ENCODE results near the gene ZBTB11. TPM values are rescaled to one million over a fixed set of nuclear protein-coding genes. Genes with fewer than 3 reads are reported as not detected.

ZBTB11 gene
- total RNA-seq, 1 donor from 2014 or later = 13.0 TPM

- Mint-ChIP-seq H3K4me3 (ENCODE audit: unreplicated experiment) (no peak overlapping the region), H3K27ac (ENCODE audit: unreplicated experiment) (no peak overlapping the region), H3K9me3 (ENCODE audit: unreplicated experiment) (no peaks in the 10 kb centered on the region), H3K36me3 (ENCODE audit: low read depth, unreplicated experiment) (peaks cover 5% of the 10 kb centered on the region), H3K27me3 (ENCODE audit: unreplicated experiment) (no peaks in the 10 kb centered on the region), H3K4me1 (ENCODE audit: unreplicated experiment) (peaks cover 3% of the 10 kb centered on the region)
- TF ChIP-seq, protein P1, sequence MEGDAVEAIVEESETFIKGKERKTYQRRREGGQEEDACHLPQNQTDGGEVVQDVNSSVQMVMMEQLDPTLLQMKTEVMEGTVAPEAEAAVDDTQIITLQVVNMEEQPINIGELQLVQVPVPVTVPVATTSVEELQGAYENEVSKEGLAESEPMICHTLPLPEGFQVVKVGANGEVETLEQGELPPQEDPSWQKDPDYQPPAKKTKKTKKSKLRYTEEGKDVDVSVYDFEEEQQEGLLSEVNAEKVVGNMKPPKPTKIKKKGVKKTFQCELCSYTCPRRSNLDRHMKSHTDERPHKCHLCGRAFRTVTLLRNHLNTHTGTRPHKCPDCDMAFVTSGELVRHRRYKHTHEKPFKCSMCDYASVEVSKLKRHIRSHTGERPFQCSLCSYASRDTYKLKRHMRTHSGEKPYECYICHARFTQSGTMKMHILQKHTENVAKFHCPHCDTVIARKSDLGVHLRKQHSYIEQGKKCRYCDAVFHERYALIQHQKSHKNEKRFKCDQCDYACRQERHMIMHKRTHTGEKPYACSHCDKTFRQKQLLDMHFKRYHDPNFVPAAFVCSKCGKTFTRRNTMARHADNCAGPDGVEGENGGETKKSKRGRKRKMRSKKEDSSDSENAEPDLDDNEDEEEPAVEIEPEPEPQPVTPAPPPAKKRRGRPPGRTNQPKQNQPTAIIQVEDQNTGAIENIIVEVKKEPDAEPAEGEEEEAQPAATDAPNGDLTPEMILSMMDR (IDR thresholded peaks at IDR 0.05; ENCODE audit: unreplicated experiment) = no peak
- DNase-seq (ENCODE audit: low spot score) = no peak
These were observed 45.7 kb downstream of the ZBTB11 start for GRCh38 chr3:101631098-101631796.

- Mint-ChIP-seq H3K27me3 (ENCODE audit: unreplicated experiment) (no peaks in the 10 kb centered on the region), H3K9me3 (ENCODE audit: unreplicated experiment) (no peaks in the 10 kb centered on the region), H3K27ac (ENCODE audit: unreplicated experiment) (no peak overlapping the region), H3K36me3 (ENCODE audit: low read depth, unreplicated experiment) (peaks cover 8% of the 10 kb centered on the region), H3K4me3 (ENCODE audit: unreplicated experiment) (no peak overlapping the region), H3K4me1 (ENCODE audit: unreplicated experiment) (peaks cover 3% of the 10 kb centered on the region)
- no peak for DNase-seq (ENCODE audit: low spot score)
- TF ChIP-seq, protein P1 (IDR thresholded peaks at IDR 0.05; ENCODE audit: unreplicated experiment) = no peak
These were observed 47.7 kb downstream of the ZBTB11 start for GRCh38 chr3:101629219-101629618.

GRCh38 chr3:101625879-101626278, 51.1 kb downstream of the ZBTB11 start:
- no peak for DNase-seq (ENCODE audit: low spot score)
- H3K4me1 Mint-ChIP-seq (ENCODE audit: unreplicated experiment) = peaks cover 3% of the 10 kb centered on the region
- TF ChIP-seq, protein P1 (IDR thresholded peaks at IDR 0.05; ENCODE audit: unreplicated experiment) = no peak
- no peak overlapping the region for H3K27ac Mint-ChIP-seq (ENCODE audit: unreplicated experiment)
- H3K9me3 Mint-ChIP-seq (ENCODE audit: unreplicated experiment) = peaks cover 5% of the 10 kb centered on the region
- no peak overlapping the region for H3K4me3 Mint-ChIP-seq (ENCODE audit: unreplicated experiment)
- H3K36me3 Mint-ChIP-seq (ENCODE audit: low read depth, unreplicated experiment) = peaks cover 11% of the 10 kb centered on the region
- H3K27me3 Mint-ChIP-seq (ENCODE audit: unreplicated experiment) = no peaks in the 10 kb centered on the region

DNA sequence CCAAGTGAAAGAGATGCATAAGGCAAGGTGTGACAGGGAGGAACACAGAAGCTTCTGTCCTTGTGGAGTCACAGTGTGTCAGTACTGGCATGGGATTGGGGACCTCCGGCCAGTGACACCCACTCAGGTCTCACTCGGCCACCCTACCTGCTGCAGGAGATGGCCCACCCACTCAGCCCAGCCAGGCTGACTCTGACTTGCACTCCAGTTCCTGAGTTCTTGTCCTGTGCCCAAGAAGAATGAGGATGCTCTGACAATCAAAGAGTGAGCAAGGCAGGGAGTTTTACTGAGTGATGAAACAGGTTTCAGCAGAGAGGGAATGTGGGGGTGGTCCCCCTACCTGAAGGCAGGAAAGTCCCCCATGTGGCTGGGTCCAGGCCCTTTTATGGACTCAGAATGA, 52.1 kb downstream of the ZBTB11 start:
- Mint-ChIP-seq H3K36me3 (ENCODE audit: low read depth, unreplicated experiment) (peaks cover 11% of the 10 kb centered on the region), H3K27ac (ENCODE audit: unreplicated experiment) (no peak overlapping the region), H3K9me3 (ENCODE audit: unreplicated experiment) (peaks cover 5% of the 10 kb centered on the region), H3K4me1 (ENCODE audit: unreplicated experiment) (peaks cover 3% of the 10 kb centered on the region), H3K27me3 (ENCODE audit: unreplicated experiment) (no peaks in the 10 kb centered on the region), H3K4me3 (ENCODE audit: unreplicated experiment) (no peak overlapping the region)
- no peak for DNase-seq (ENCODE audit: low spot score)
- TF ChIP-seq, protein P1 (IDR thresholded peaks at IDR 0.05; ENCODE audit: unreplicated experiment) = no peak

DNA sequence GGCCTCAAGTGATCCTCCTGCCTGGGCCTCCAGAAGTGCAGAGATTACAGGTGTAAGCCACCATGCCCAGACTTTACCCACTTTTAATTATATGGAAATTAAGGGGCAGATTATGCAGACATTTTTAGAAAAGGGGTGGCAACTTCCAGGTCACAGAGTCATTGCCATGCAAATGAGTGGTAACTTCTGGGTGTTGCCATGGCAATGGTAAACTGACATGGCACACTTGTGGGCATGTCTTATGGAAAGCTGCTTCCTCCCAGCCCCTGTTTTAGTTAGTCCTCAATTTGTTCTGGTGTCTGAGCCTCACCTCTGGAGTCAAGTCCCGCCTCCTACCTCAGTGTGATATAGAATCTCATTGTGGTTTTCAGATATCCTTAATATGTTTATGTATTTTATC, 53.3 kb downstream of the ZBTB11 start:
- DNase-seq (ENCODE audit: low spot score) = no peak
- Mint-ChIP-seq H3K4me1 (ENCODE audit: unreplicated experiment) (no peaks in the 10 kb centered on the region), H3K36me3 (ENCODE audit: low read depth, unreplicated experiment) (peaks cover 11% of the 10 kb centered on the region), H3K4me3 (ENCODE audit: unreplicated experiment) (no peak overlapping the region), H3K27me3 (ENCODE audit: unreplicated experiment) (no peaks in the 10 kb centered on the region), H3K27ac (ENCODE audit: unreplicated experiment) (no peak overlapping the region), H3K9me3 (ENCODE audit: unreplicated experiment) (peaks cover 5% of the 10 kb centered on the region)
- TF ChIP-seq, protein P1 (IDR thresholded peaks at IDR 0.05; ENCODE audit: unreplicated experiment) = no peak

Data from endothelial cell (in vitro differentiated cells).